GM11168 (cell line): ENCODE data around the gene HSPA2.
"Not testable (repeated sequence)": the region's sequence is repeated elsewhere in the genome, so short reads cannot be mapped to it uniquely, and the experiment has no call there.

Source experiments
- in situ Hi-C: fragments of 300-500 bp; cut with MboI; formaldehyde crosslinking; loops from one replicate; pipeline ENCODE4 v1.12.0; 2022; ENCODE audit warnings: low sequenced_read_pairs; ENCODE audit not compliant: unreplicated experiment

Gene HSPA2

GRCh38 chr14:64510825-64511671 is 29.5 kb upstream of the HSPA2 start:
- in situ Hi-C loops: no loop called here

GRCh38 chr14:64513271-64513670 is 27.3 kb upstream of the HSPA2 start:
- in situ Hi-C loops: no loop called here

GRCh38 chr14:64515053-64515452 is 25.5 kb upstream of the HSPA2 start:
- in situ Hi-C loops: no loop called here

GRCh38 chr14:64516969-64517368 is 23.6 kb upstream of the HSPA2 start:
- in situ Hi-C loops: no loop called here

- in situ Hi-C loops: not testable (repeated sequence)
Measured at GRCh38 chr14:64517667-64518066, 22.9 kb upstream of the HSPA2 start.

- in situ Hi-C loops: no loop called here
Measured at GRCh38 chr14:64518229-64518628, 22.3 kb upstream of the HSPA2 start.

GRCh38 chr14:64520699-64521098 is 19.8 kb upstream of the HSPA2 start:
- in situ Hi-C loops: no loop called here

- in situ Hi-C loops: no loop called here
Measured at GRCh38 chr14:64522591-64523355, 17.8 kb upstream of the HSPA2 start.

- in situ Hi-C loops: no loop called here
Measured at GRCh38 chr14:64525354-64525753, 15.2 kb upstream of the HSPA2 start.

GRCh38 chr14:64531567-64531966 is 9.0 kb upstream of the HSPA2 start:
- in situ Hi-C loops: loop anchor here (10.0 kb wide), 1 partner anchor 103 kb away; no protein-coding TSS in a partner anchor

GRCh38 chr14:64536488-64537245 is 3.9 kb upstream of the HSPA2 start:
- in situ Hi-C loops: loop anchor here (10.0 kb wide), 1 partner anchor 98 kb away; no protein-coding TSS in a partner anchor

- in situ Hi-C loops: no loop called here
Measured at GRCh38 chr14:64541261-64541971, 875 bp downstream of the HSPA2 start.

- in situ Hi-C loops: no loop called here
Measured at GRCh38 chr14:64541972-64542835, 1.7 kb downstream of the HSPA2 start.

GRCh38 chr14:64542836-64543201 is 2.3 kb downstream of the HSPA2 start:
- in situ Hi-C loops: no loop called here

- in situ Hi-C loops: no loop called here
Measured at GRCh38 chr14:64544607-64545312, 4.2 kb downstream of the HSPA2 start.

GRCh38 chr14:64549016-64549415 is 8.5 kb downstream of the HSPA2 start:
- in situ Hi-C loops: no loop called here

GRCh38 chr14:64549791-64550620 is 9.5 kb downstream of the HSPA2 start, which contains the start of gene PPP1R36:
Gene PPP1R36 (plus strand): TSS chr14:64549961. CDS start chr14:64549998, 37 bp downstream.
- in situ Hi-C loops: no loop called here
